B cell (primary cell): ENCODE results near the gene PCDHGB6. TPM values are rescaled to one million over a fixed set of nuclear protein-coding genes. Genes with fewer than 3 reads are reported as not detected.

ENCODE experiments used
- ATAC-seq: fragments of 200-7000 bp; cut with Tn5 transposase; one replicate; pipeline ENCODE4 v1.10.0; 2021; ENCODE audit warnings: low read depth, mild to moderate bottlenecking, moderate number of reproducible peaks, moderate library complexity
- CTCF ChIA-PET: fragments of 350-600 bp; sonication (Branson Sonifier 250); formaldehyde crosslinking; loops from one replicate; lab custom pipeline; 2021; ENCODE audit warnings: antibody characterized with exemption, inconsistent platforms; lab: Charles Lee
- POLR2A ChIA-PET: fragments of 350-600 bp; sonication (Branson Sonifier 250); formaldehyde crosslinking; loops from one replicate; lab custom pipeline; 2021; ENCODE audit warnings: antibody characterized with exemption; lab: Charles Lee
- DNase-seq: peaks from one replicate; pipeline ENCODE4 v3.0.0; 2013
- H2AFZ ChIP-seq: 2 replicates; pipeline ENCODE4 v1.6.1; 2012; ENCODE audit warnings: mild to moderate bottlenecking, low read depth, low read length; ENCODE audit not compliant: insufficient read depth, poor library complexity, severe bottlenecking
- H3K27ac ChIP-seq, 2 donors: 1 replicate in 1 of 2; 2 replicates in 1 of 2; pipeline ENCODE4 v1.5.1; 2012 to 2013; ENCODE audit warnings: low read length in 2 of 2, mild to moderate bottlenecking in 2 of 2, moderate library complexity in 1 of 2
- H3K27me3 ChIP-seq, 4 experiments: fragments of 200-600 bp in 1 of 4; sonication (generic) in 1 of 4; replicated peaks in 1 of 4; 1 replicate in 2 of 4; 2 replicates in 2 of 4; pipeline versions ENCODE4 v1.6.1 to v1.7.0; 2013 to 2016; ENCODE audit warnings: low read length in 3 of 4, mild to moderate bottlenecking in 2 of 4, mixed read lengths in 1 of 4, moderate library complexity in 1 of 4; ENCODE audit not compliant: insufficient read depth in 4 of 4, control insufficient read depth in 3 of 4; ENCODE audit errors: control extremely low read depth in 1 of 4
- H3K36me3 ChIP-seq, 2 experiments: replicated peaks in 1 of 2; 1 replicate in 1 of 2; 2 replicates in 1 of 2; pipeline versions ENCODE4 v1.6.1 to v1.7.1; 2013; ENCODE audit warnings: low read length in 1 of 2; ENCODE audit not compliant: insufficient read depth in 2 of 2, control insufficient read depth in 1 of 2; ENCODE audit errors: control extremely low read depth in 1 of 2, extremely low read depth in 1 of 2
- H3K4me1 ChIP-seq, 2 donors: fragments of 200-600 bp in 1 of 2; sonication (generic) in 1 of 2; 1 replicate in 1 of 2; 2 replicates in 1 of 2; pipeline versions ENCODE4 v1.5.1 to v1.6.1; 2013 to 2017; ENCODE audit warnings: low read length in 2 of 2; ENCODE audit not compliant: control insufficient read depth in 2 of 2, insufficient read depth in 2 of 2
- H3K4me2 ChIP-seq: replicated peaks from 2 replicates; pipeline ENCODE3; 2012; ENCODE audit warnings: mild to moderate bottlenecking, low read depth, low read length; ENCODE audit not compliant: poor library complexity, severe bottlenecking
- H3K4me3 ChIP-seq, 5 experiments: fragments of 200-600 bp in 1 of 5; sonication (generic) in 1 of 5; 1 replicate in 3 of 5; 2 replicates in 2 of 5; pipeline versions ENCODE4 v1.5.1 to v1.7.0; 2011 to 2016; ENCODE audit warnings: low read length in 4 of 5, mild to moderate bottlenecking in 4 of 5, low read depth in 2 of 5, control low read depth in 1 of 5, moderate library complexity in 1 of 5; ENCODE audit not compliant: insufficient read depth in 1 of 5; ENCODE audit errors: control extremely low read depth in 1 of 5, extremely low read depth in 1 of 5
- H3K79me2 ChIP-seq: fragments of 200-600 bp; sonication (generic); one replicate; pipeline ENCODE4 v1.6.0; 2016; ENCODE audit warnings: low read length; ENCODE audit not compliant: control insufficient read depth, insufficient read depth
- H3K9ac ChIP-seq: fragments of 200-600 bp; sonication (generic); 2 replicates; pipeline ENCODE4 v1.6.1; 2017; ENCODE audit warnings: mild to moderate bottlenecking, low read length, moderate library complexity
- H3K9me3 ChIP-seq, 3 donors: one replicate each; pipeline versions ENCODE4 v1.6.1 to v1.7.1; 2013; ENCODE audit warnings: low read length in 2 of 3; ENCODE audit not compliant: control insufficient read depth in 2 of 3, insufficient read depth in 1 of 3; ENCODE audit errors: control extremely low read depth in 1 of 3
- H4K20me1 ChIP-seq: 2 replicates; pipeline ENCODE4 v1.6.0; 2012; ENCODE audit warnings: mild to moderate bottlenecking, low read length; ENCODE audit not compliant: insufficient read depth, control insufficient read depth, poor library complexity, severe bottlenecking
- H3K27ac Mint-ChIP-seq: one replicate; pipeline ENCODE4 v1.8.0; 2021; ENCODE audit warnings: mixed read lengths
- H3K27me3 Mint-ChIP-seq: one replicate; pipeline ENCODE4 v1.8.0; 2021; ENCODE audit warnings: mixed read lengths
- H3K4me1 Mint-ChIP-seq: one replicate; pipeline ENCODE4 v1.8.0; 2021; ENCODE audit warnings: mixed read lengths
- H3K4me3 Mint-ChIP-seq: one replicate; pipeline ENCODE4 v1.8.0; 2021; ENCODE audit warnings: mixed read lengths
- H3K9me3 Mint-ChIP-seq: one replicate; pipeline ENCODE4 v1.8.0; 2022; ENCODE audit warnings: mixed read lengths; ENCODE audit not compliant: insufficient read depth
- CTCF ChIP-seq: fragments of 200-600 bp; IDR thresholded peaks from one replicate; pipeline ENCODE4 v1.8.0; 2022; ENCODE audit warnings: antibody characterized with exemption, mild to moderate bottlenecking
- EZH2 ChIP-seq: IDR thresholded peaks from 2 replicates; pipeline ENCODE4 v1.6.1; 2012; ENCODE audit warnings: borderline replicate concordance, low read depth, mild to moderate bottlenecking, moderate library complexity, low read length; ENCODE audit not compliant: insufficient read depth, poor library complexity, severe bottlenecking
- WGBS: methylation state at CpG from one replicate; pipeline ENCODE4 v1.1.5; 2013; ENCODE audit warnings: missing lambda C conversion rate; ENCODE audit not compliant: insufficient coverage; 5-methylcytosine and 5-hydroxymethylcytosine counted together
- intact Hi-C: fragments of 100-400 bp; cut with micrococcal nuclease; formaldehyde crosslinking; loops from one replicate; pipeline ENCODE4 v1.10.0; 2022
- polyA plus RNA-seq: library from polyadenylated mRNA; depleted of rRNA; stranded (reverse); fragments of >200 nt; gene quantifications from 2 replicates; pipeline ENCODE4 v1.2.3, GENCODE V29; 2012
- total RNA-seq, 2 donors: library from RNA; stranded (reverse); fragments of 120-200 nt in 1 of 2; gene quantifications; 1 replicate in 1 of 2; 2 replicates in 1 of 2; pipeline versions ENCODE4 v1.2.3 to v1.2.4, GENCODE V29; 2013 to 2022

The PCDHGB6 gene
- total and polyA plus RNA-seq, 2 donors (not counting 1 experiment from before 2014, with no cell fraction given), result 0.33 to 2.1 TPM

DNA sequence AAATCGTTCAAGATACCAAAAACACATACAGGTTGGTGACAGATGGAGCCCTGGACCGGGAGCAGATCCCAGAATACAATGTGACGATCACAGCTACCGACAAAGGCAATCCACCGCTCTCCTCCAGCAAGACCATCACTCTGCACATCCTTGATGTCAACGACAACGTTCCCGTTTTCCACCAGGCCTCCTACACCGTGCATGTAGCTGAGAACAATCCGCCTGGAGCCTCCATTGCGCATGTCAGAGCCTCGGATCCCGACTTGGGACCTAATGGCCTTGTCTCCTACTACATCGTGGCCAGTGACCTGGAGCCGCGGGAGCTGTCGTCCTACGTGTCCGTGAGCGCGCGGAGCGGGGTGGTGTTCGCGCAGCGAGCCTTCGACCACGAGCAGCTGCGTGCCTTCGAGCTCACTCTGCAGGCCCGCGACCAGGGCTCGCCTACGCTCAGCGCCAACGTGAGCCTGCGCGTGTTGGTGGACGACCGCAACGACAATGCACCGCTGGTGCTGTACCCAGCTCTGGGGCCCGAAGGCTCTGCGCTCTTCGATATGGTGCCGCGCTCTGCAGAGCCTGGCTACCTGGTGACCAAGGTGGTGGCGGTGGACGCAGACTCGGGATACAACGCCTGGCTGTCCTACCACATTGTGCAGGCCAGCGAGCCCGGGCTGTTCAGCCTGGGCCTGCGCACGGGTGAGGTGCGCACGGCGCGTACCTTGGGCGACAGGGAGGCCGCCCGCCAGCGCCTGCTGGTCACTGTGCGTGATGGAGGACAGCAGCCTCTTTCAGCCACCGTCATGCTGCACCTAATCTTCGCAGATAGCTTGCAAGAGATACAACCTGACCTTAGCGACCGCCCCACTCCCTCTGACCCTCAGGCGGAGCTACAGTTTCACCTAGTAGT lies 36.0 kb upstream of the PCDHGB6 start:
- no peaks in the 10 kb centered on the region for H3K79me2 ChIP-seq
- ChIA-PET CTCF (interaction anchor here (0.7 to 3.0 kb wide), 4 partner anchors 108 to 186 kb away, joined by 3 to 17 read pairs (median 3); no protein-coding TSS in a partner anchor), POLR2A (no interaction called here)
- no peaks in the 10 kb centered on the region for H4K20me1 ChIP-seq
- H3K4me2 ChIP-seq, result no peak overlapping the region
- H3K4me1 ChIP-seq, result peaks cover 0 to 5% of the 10 kb centered on the region in 2 donors
- peaks cover 1 to 64% (median 47%) of the 10 kb centered on the region in 3 donors for H3K9me3 ChIP-seq
- no peak overlapping the region for H3K27ac ChIP-seq
- H3K9me3 Mint-ChIP-seq, result peaks cover 12% of the 10 kb centered on the region
- H3K27me3 ChIP-seq, result peaks cover 0 to 57% (median 34%) of the 10 kb centered on the region in 4 experiments
- no peak overlapping the region for H3K9ac ChIP-seq
- peaks cover 55% of the 10 kb centered on the region for H3K27me3 Mint-ChIP-seq
- H3K27ac Mint-ChIP-seq, result no peak overlapping the region
- no peak overlapping the region for H3K4me3 ChIP-seq
- WGBS, result 54% methylated on average over 68 of the region's 69 CpGs
- H3K36me3 ChIP-seq, result no peaks in the 10 kb centered on the region
- intact Hi-C loops, result no loop called here
- no peak for DNase-seq
- no peak for TF ChIP-seq EZH2
- no peak for TF ChIP-seq CTCF
- no peak for ATAC-seq
- peaks cover 8% of the 10 kb centered on the region for H3K4me1 Mint-ChIP-seq
- H3K4me3 Mint-ChIP-seq, result no peak overlapping the region
- no peak overlapping the region for H2AFZ ChIP-seq
